H1 (cell line): ENCODE measurements around the gene ECI1.

ENCODE experiments used
- CHD2 ChIP-seq: IDR thresholded peaks from 2 replicates; pipeline ENCODE4 v1.6.1; 2012; ENCODE audit warnings: low read length, improper control_type of control experiment
- CTCF ChIP-seq, 3 experiments: IDR thresholded peaks; 1 replicate in 2 of 3; 2 replicates in 1 of 3; pipeline versions ENCODE4 v1.5.1 to v1.6.1; 2011; ENCODE audit warnings: low read length in 3 of 3, mild to moderate bottlenecking in 3 of 3, inconsistent platforms in 2 of 3, low read depth in 1 of 3, moderate library complexity in 1 of 3; ENCODE audit not compliant: insufficient read depth in 1 of 3; ENCODE audit errors: control extremely low read depth in 1 of 3
- RXRA ChIP-seq: IDR thresholded peaks from 2 replicates; pipeline ENCODE4 v1.6.1; 2011; ENCODE audit warnings: low read depth, mild to moderate bottlenecking, low read length, moderate library complexity; ENCODE audit not compliant: insufficient read depth
- TCF12 ChIP-seq: IDR thresholded peaks from 2 replicates; pipeline ENCODE4 v1.6.1; 2011; ENCODE audit warnings: low read depth, mild to moderate bottlenecking, low read length

- TF ChIP-seq CTCF (IDR thresholded peaks at IDR 0.05; ENCODE audit: control extremely low read depth in 1 of 3, insufficient read depth in 1 of 3, low read depth in 1 of 3, low read length in 3 of 3) (no peak), TCF12 (no peak), RXRA (no peak), CHD2 (no peak)
Measured at GRCh38 chr16:2206420-2206779, 45.0 kb downstream of the ECI1 start.
